Trophoblast cell (in vitro differentiated cells and primary cell): ENCODE results near the gene RTN1.

Experiments
- DNase-seq, 2 donors: peaks; one replicate each; pipeline ENCODE4 v3.0.0-alpha.2; 2016
- H2AFZ ChIP-seq: 2 replicates; pipeline ENCODE4 v1.6.1; 2013; ENCODE audit warnings: low read length, moderate library complexity, mild to moderate bottlenecking; ENCODE audit not compliant: insufficient read depth, poor library complexity
- H2AK5ac ChIP-seq: 2 replicates; pipeline ENCODE4 v1.6.1; 2013; ENCODE audit warnings: mild to moderate bottlenecking, low read length
- H2BK120ac ChIP-seq: 2 replicates; pipeline ENCODE4 v1.6.1; 2013; ENCODE audit warnings: low read length, mild to moderate bottlenecking, moderate library complexity; ENCODE audit not compliant: insufficient read depth, poor library complexity
- H2BK12ac ChIP-seq: 2 replicates; pipeline ENCODE4 v1.6.1; 2013; ENCODE audit warnings: mild to moderate bottlenecking, low read length, moderate library complexity
- H2BK5ac ChIP-seq: 2 replicates; pipeline ENCODE4 v1.6.1; 2013; ENCODE audit warnings: low read length, low read depth, moderate library complexity, mild to moderate bottlenecking; ENCODE audit not compliant: poor library complexity
- H3K14ac ChIP-seq: 2 replicates; pipeline ENCODE4 v1.6.1; 2013; ENCODE audit warnings: mild to moderate bottlenecking, low read length
- H3K18ac ChIP-seq: 2 replicates; pipeline ENCODE4 v1.6.1; 2013; ENCODE audit warnings: mild to moderate bottlenecking, low read length
- H3K23ac ChIP-seq: 2 replicates; pipeline ENCODE4 v1.6.1; 2013; ENCODE audit warnings: low read length
- H3K27ac ChIP-seq: 2 replicates; pipeline ENCODE4 v1.5.1; 2013; ENCODE audit warnings: low read depth, mild to moderate bottlenecking, inconsistent platforms, low read length, moderate library complexity
- H3K27me3 ChIP-seq: 2 replicates; pipeline ENCODE4 v1.6.1; 2013; ENCODE audit warnings: inconsistent platforms, mild to moderate bottlenecking, low read length, moderate library complexity; ENCODE audit not compliant: insufficient read depth
- H3K36me3 ChIP-seq, 2 experiments: 1 replicate in 1 of 2; 2 replicates in 1 of 2; pipeline ENCODE4 v1.6.1; 2013; ENCODE audit warnings: low read length in 2 of 2, mild to moderate bottlenecking in 2 of 2, moderate library complexity in 1 of 2; ENCODE audit not compliant: insufficient read depth in 2 of 2, control insufficient read depth in 1 of 2
- H3K4ac ChIP-seq: 2 replicates; pipeline ENCODE4 v1.6.1; 2013; ENCODE audit warnings: low read depth, mild to moderate bottlenecking, low read length, moderate library complexity
- H3K4me1 ChIP-seq, 2 experiments: 1 replicate in 1 of 2; 2 replicates in 1 of 2; pipeline ENCODE4 v1.6.1; 2013; ENCODE audit warnings: low read length in 2 of 2, mild to moderate bottlenecking in 2 of 2, moderate library complexity in 1 of 2; ENCODE audit not compliant: insufficient read depth in 2 of 2, control insufficient read depth in 1 of 2
- H3K4me2 ChIP-seq: 2 replicates; pipeline ENCODE4 v1.6.1; 2013; ENCODE audit warnings: inconsistent platforms, mild to moderate bottlenecking, low read length, moderate library complexity
- H3K4me3 ChIP-seq: 2 replicates; pipeline ENCODE4 v1.5.1; 2013; ENCODE audit warnings: mild to moderate bottlenecking, low read depth, low read length, inconsistent platforms
- H3K79me1 ChIP-seq: one replicate; pipeline ENCODE4 v1.6.1; 2013; ENCODE audit warnings: low read length
- H3K79me2 ChIP-seq: 2 replicates; pipeline ENCODE4 v1.6.1; 2013; ENCODE audit warnings: low read length, mild to moderate bottlenecking; ENCODE audit not compliant: control insufficient read depth, insufficient read depth, poor library complexity
- H3K9ac ChIP-seq: 2 replicates; pipeline ENCODE4 v1.6.1; 2013; ENCODE audit warnings: mild to moderate bottlenecking, low read length
- H3K9me3 ChIP-seq: 2 replicates; pipeline ENCODE4 v1.6.1; 2013; ENCODE audit warnings: low read depth, mild to moderate bottlenecking, control low read depth, inconsistent platforms, low read length; ENCODE audit not compliant: insufficient read depth
- H4K12ac ChIP-seq: 2 replicates; pipeline ENCODE4 v1.6.1; 2013; ENCODE audit warnings: low read depth, mild to moderate bottlenecking, low read length, moderate library complexity
- H4K8ac ChIP-seq: 2 replicates; pipeline ENCODE4 v1.6.1; 2013; ENCODE audit warnings: low read depth, mild to moderate bottlenecking, low read length, moderate library complexity
- H4K91ac ChIP-seq: one replicate; pipeline ENCODE4 v1.6.1; 2013; ENCODE audit warnings: low read depth, mild to moderate bottlenecking, low read length, moderate library complexity
- WGBS: extraction: QIAGEN DNeasy Blood & Tissue Kit; methylation state at CpG from one replicate; pipeline ENCODE4 v1.1.7; 2013; ENCODE audit warnings: missing lambda C conversion rate; ENCODE audit not compliant: insufficient read length, insufficient coverage; ENCODE audit errors: extremely low coverage; 5-methylcytosine and 5-hydroxymethylcytosine counted together

The RTN1 gene

DNA sequence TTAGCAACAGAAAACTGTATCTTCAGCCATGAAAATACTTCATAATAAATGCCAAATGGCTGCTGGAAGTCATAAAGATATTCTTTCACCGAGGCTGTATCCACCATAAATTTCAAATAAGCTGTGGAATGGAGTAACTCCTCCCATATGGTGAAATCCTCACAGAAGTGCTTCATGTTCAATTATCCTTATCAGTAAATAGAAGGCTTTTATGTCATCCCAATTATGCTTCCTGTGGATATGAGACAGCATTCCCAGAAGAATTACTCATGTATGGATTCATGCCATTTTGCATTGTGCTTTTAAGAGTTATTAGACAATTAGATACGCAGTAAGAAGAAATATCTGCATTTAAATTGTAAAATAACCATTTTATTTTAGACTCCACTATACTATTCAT lies 99.0 kb downstream of the RTN1 start:
- H3K27ac ChIP-seq, result no peak overlapping the region
- no peaks in the 10 kb centered on the region for H3K36me3 ChIP-seq
- H2BK120ac ChIP-seq, result no peak overlapping the region
- no peak overlapping the region for H2AFZ ChIP-seq
- no peak overlapping the region for H3K9ac ChIP-seq
- H4K8ac ChIP-seq, result no peak overlapping the region
- no peak overlapping the region for H3K23ac ChIP-seq
- H3K4me3 ChIP-seq, result no peak overlapping the region
- H2BK5ac ChIP-seq, result no peak overlapping the region
- DNase-seq, result peak; percentile 30 to 88
- no peaks in the 10 kb centered on the region for H3K79me1 ChIP-seq
- H4K12ac ChIP-seq, result no peak overlapping the region
- no peak overlapping the region for H2AK5ac ChIP-seq
- no peak overlapping the region for H3K18ac ChIP-seq
- no CpG with 5 or more reads among the region's 2 CpGs for whole genome bisulfite sequencing
- no peak overlapping the region for H2BK12ac ChIP-seq
- no peak overlapping the region for H4K91ac ChIP-seq
- no peak overlapping the region for H3K4ac ChIP-seq
- no peak overlapping the region for H3K14ac ChIP-seq
- no peak overlapping the region for H3K4me2 ChIP-seq
- H3K27me3 ChIP-seq, result no peaks in the 10 kb centered on the region
- H3K79me2 ChIP-seq, result no peaks in the 10 kb centered on the region
- no peaks in the 10 kb centered on the region for H3K9me3 ChIP-seq
- no peaks in the 10 kb centered on the region for H3K4me1 ChIP-seq

DNA sequence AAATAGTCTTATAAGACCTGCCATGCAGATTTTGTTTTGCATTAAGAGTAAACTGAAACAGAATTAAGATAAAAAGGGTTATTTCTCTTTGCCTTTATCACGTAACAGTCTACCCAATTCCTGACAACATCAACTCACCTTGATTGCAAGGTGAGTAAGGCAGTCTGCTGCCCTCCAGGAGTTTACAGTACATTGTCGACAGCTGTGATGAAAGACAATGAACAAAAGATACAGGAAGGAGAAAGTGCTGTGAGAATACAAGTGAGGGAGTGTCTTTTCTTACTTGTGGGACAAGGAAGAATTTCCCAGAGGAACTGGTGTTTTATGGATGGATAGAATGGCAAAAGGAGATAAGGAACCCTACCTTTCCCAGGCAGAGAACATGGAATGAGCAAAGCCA lies 101.0 kb downstream of the RTN1 start:
- Histone ChIP-seq H4K91ac (no peak overlapping the region), H3K9me3 (no peaks in the 10 kb centered on the region), H2BK12ac (no peak overlapping the region), H3K79me1 (no peaks in the 10 kb centered on the region), H3K18ac (no peak overlapping the region), H3K4me3 (no peak overlapping the region), H4K8ac (no peak overlapping the region), H2AFZ (no peak overlapping the region), H3K27me3 (no peaks in the 10 kb centered on the region), H3K4me1 (no peaks in the 10 kb centered on the region), H3K14ac (no peak overlapping the region), H3K36me3 (no peaks in the 10 kb centered on the region), H2AK5ac (no peak overlapping the region), H3K79me2 (no peaks in the 10 kb centered on the region), H3K9ac (no peak overlapping the region), H2BK120ac (no peak overlapping the region), H3K4ac (no peak overlapping the region), H4K12ac (no peak overlapping the region), H2BK5ac (no peak overlapping the region), H3K27ac (no peak overlapping the region), H3K23ac (no peak overlapping the region), H3K4me2 (no peak overlapping the region)
- DNase-seq, result no peak
- no CpG with 5 or more reads among the region's 2 CpGs for WGBS

DNA sequence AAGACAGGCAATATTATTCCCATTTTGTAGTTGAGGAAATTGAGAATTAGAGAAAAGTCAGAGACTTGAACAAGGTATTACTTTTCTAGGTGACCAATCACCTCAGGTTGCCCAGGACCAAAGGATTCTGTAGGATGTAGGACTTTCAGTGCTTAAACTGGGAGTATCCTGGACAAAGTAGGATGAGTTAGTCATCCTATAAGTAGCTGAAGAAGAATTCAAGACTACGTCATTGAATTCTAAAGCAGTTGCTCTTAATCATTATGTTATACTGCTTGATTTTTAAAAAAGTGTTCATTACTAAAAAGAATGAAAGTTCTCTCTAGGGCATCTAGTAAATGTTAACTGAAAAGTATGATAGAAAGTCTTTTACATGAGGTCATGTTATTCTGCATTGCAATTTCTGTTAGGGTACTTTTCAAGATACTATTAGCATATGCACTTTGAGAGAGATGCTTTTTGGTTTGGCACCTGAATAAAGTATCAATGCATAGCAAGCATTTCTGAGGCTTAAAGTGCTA lies 101.7 kb downstream of the RTN1 start:
- no peak overlapping the region for H3K9ac ChIP-seq
- H3K79me2 ChIP-seq, result no peaks in the 10 kb centered on the region
- no peak overlapping the region for H3K14ac ChIP-seq
- no peak overlapping the region for H3K4me2 ChIP-seq
- WGBS, result no CpG with 5 or more reads among the region's 1 CpG
- DNase-seq, result peak in 1 of 2 donors; percentile 28
- H2BK5ac ChIP-seq, result no peak overlapping the region
- no peak overlapping the region for H3K18ac ChIP-seq
- no peak overlapping the region for H2BK120ac ChIP-seq
- no peak overlapping the region for H2AK5ac ChIP-seq
- no peaks in the 10 kb centered on the region for H3K27me3 ChIP-seq
- no peak overlapping the region for H2BK12ac ChIP-seq
- H3K4me1 ChIP-seq, result no peaks in the 10 kb centered on the region
- no peak overlapping the region for H4K8ac ChIP-seq
- no peak overlapping the region for H3K27ac ChIP-seq
- H3K9me3 ChIP-seq, result no peaks in the 10 kb centered on the region
- no peak overlapping the region for H2AFZ ChIP-seq
- no peak overlapping the region for H3K4me3 ChIP-seq
- H4K91ac ChIP-seq, result no peak overlapping the region
- no peaks in the 10 kb centered on the region for H3K36me3 ChIP-seq
- H4K12ac ChIP-seq, result no peak overlapping the region
- no peaks in the 10 kb centered on the region for H3K79me1 ChIP-seq
- no peak overlapping the region for H3K4ac ChIP-seq
- no peak overlapping the region for H3K23ac ChIP-seq

DNA sequence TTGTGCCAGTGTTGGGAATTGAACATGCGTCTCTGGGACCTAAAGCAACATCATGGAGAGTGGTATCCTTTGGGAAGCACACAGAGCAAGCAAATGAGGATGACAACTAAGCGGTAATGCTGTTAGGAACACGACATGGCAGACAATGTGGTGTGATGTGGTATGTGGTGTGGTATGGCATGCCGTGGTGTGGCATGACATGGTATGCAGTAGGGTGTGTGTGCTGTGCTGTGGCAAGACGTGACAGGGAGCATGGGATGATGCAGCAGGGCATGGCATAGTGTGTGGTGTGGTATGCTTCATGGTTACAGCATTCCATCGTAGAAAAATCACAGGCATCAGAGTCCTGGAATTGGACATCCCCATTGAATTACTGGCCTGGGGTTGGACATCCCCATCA lies 108.7 kb downstream of the RTN1 start:
- WGBS, result no CpG with 5 or more reads among the region's 6 CpGs
- H3K9ac ChIP-seq, result no peak overlapping the region
- no peak overlapping the region for H2BK12ac ChIP-seq

More for the DNA sequence above, 108.7 kb downstream of the RTN1 start:
- H3K79me1 ChIP-seq, result no peaks in the 10 kb centered on the region
- no peak overlapping the region for H3K14ac ChIP-seq
- H2AK5ac ChIP-seq, result no peak overlapping the region
- peak overlapping the region; percentile 0 for H3K23ac ChIP-seq
- no peaks in the 10 kb centered on the region for H3K36me3 ChIP-seq
- H3K4ac ChIP-seq, result no peak overlapping the region
- H3K79me2 ChIP-seq, result no peaks in the 10 kb centered on the region
- H3K4me2 ChIP-seq, result no peak overlapping the region
- no peak overlapping the region for H4K91ac ChIP-seq
- DNase-seq, result no peak
- H3K27me3 ChIP-seq, result no peaks in the 10 kb centered on the region
- H3K18ac ChIP-seq, result no peak overlapping the region
- H4K8ac ChIP-seq, result no peak overlapping the region
- H3K9me3 ChIP-seq, result peaks cover 2% of the 10 kb centered on the region
- no peak overlapping the region for H3K27ac ChIP-seq
- H2AFZ ChIP-seq, result no peak overlapping the region
- H2BK5ac ChIP-seq, result no peak overlapping the region
- H4K12ac ChIP-seq, result no peak overlapping the region
- no peak overlapping the region for H3K4me3 ChIP-seq
- no peak overlapping the region for H2BK120ac ChIP-seq
- no peaks in the 10 kb centered on the region for H3K4me1 ChIP-seq
